Endodermal cell (in vitro differentiated cells): ENCODE results near the gene TRAPPC2. TPM values are rescaled to one million over a fixed set of nuclear protein-coding genes. Genes with fewer than 3 reads are reported as not detected.
"Not testable (repeated sequence)": the region's sequence is repeated elsewhere in the genome, so short reads cannot be mapped to it uniquely, and the experiment has no call there.

ENCODE experiments used
- DNase-seq: peaks from one replicate; pipeline ENCODE4 v3.0.0-alpha.2; 2017
- H3K27ac ChIP-seq: 2 replicates; pipeline ENCODE4 v1.5.1; 2013; ENCODE audit warnings: mild to moderate bottlenecking, low read depth, low read length, moderate library complexity
- H3K27me3 ChIP-seq: 2 replicates; pipeline ENCODE4 v1.6.1; 2013; ENCODE audit warnings: mild to moderate bottlenecking, low read length, moderate library complexity; ENCODE audit not compliant: insufficient read depth, control insufficient read depth, poor library complexity, severe bottlenecking
- H3K36me3 ChIP-seq: 2 replicates; pipeline ENCODE4 v1.7.0; 2013; ENCODE audit warnings: mild to moderate bottlenecking, low read length, moderate library complexity; ENCODE audit not compliant: control insufficient read depth, insufficient read depth
- H3K4me1 ChIP-seq: one replicate; pipeline ENCODE4 v1.7.0; 2013; ENCODE audit warnings: low read length; ENCODE audit not compliant: control insufficient read depth, insufficient read depth
- H3K4me3 ChIP-seq: 2 replicates; pipeline ENCODE4 v1.5.1; 2013; ENCODE audit warnings: mild to moderate bottlenecking, low read length, moderate library complexity
- H3K9ac ChIP-seq: 2 replicates; pipeline ENCODE4 v1.6.1; 2013; ENCODE audit warnings: mild to moderate bottlenecking, low read length, moderate library complexity; ENCODE audit not compliant: poor library complexity, severe bottlenecking; ENCODE audit errors: extremely low read depth
- H3K9me3 ChIP-seq: 2 replicates; pipeline ENCODE4 v1.6.1; 2013; ENCODE audit warnings: mild to moderate bottlenecking, low read length, moderate library complexity; ENCODE audit not compliant: control insufficient read depth
- H3K27ac Mint-ChIP-seq: 2 replicates; pipeline ENCODE4 v1.8.0; 2020; ENCODE audit warnings: mixed read lengths
- H3K27me3 Mint-ChIP-seq: 2 replicates; pipeline ENCODE4 v1.8.0; 2021; ENCODE audit warnings: mild to moderate bottlenecking, mixed read lengths; ENCODE audit not compliant: insufficient read depth
- H3K36me3 Mint-ChIP-seq: 2 replicates; pipeline ENCODE4 v1.8.0; 2020; ENCODE audit warnings: low read depth, mixed read lengths
- H3K4me1 Mint-ChIP-seq: 2 replicates; pipeline ENCODE4 v1.8.0; 2020; ENCODE audit warnings: mixed read lengths
- H3K4me3 Mint-ChIP-seq: 2 replicates; pipeline ENCODE4 v1.8.0; 2020; ENCODE audit warnings: mild to moderate bottlenecking, moderate library complexity, mixed read lengths
- H3K9me3 Mint-ChIP-seq: 2 replicates; pipeline ENCODE4 v1.8.0; 2020; ENCODE audit warnings: mild to moderate bottlenecking, mixed read lengths
- CTCF ChIP-seq: fragments of 200-600 bp; sonication (generic); conservative IDR thresholded peaks from 2 replicates; pipeline ENCODE4 v1.5.0; 2021; ENCODE audit warnings: antibody characterized with exemption, mild to moderate bottlenecking
- WGBS, 2 experiments: methylation state at CpG; one replicate each; pipeline versions ENCODE4 v1.1.5 to v1.1.7; 2013; ENCODE audit warnings: missing lambda C conversion rate in 2 of 2, mixed read lengths in 1 of 2; ENCODE audit not compliant: insufficient coverage in 1 of 2, insufficient read length in 1 of 2; 5-methylcytosine and 5-hydroxymethylcytosine counted together
- total RNA-seq, 2 donors: library from RNA; stranded (reverse); fragmentation: NEBNext Ultra II Directional in 1 of 2; extraction: Animal tissue kit (Norgen Biotek cat#: 25700) in 1 of 2; gene quantifications; 2 replicates in 1 of 2; 3 replicates in 1 of 2; pipeline ENCODE4 v1.2.1, GENCODE V29; 2021

The TRAPPC2 gene
- total RNA-seq, 2 donors from 2014 or later: 12.8 to 14.7 TPM

DNA sequence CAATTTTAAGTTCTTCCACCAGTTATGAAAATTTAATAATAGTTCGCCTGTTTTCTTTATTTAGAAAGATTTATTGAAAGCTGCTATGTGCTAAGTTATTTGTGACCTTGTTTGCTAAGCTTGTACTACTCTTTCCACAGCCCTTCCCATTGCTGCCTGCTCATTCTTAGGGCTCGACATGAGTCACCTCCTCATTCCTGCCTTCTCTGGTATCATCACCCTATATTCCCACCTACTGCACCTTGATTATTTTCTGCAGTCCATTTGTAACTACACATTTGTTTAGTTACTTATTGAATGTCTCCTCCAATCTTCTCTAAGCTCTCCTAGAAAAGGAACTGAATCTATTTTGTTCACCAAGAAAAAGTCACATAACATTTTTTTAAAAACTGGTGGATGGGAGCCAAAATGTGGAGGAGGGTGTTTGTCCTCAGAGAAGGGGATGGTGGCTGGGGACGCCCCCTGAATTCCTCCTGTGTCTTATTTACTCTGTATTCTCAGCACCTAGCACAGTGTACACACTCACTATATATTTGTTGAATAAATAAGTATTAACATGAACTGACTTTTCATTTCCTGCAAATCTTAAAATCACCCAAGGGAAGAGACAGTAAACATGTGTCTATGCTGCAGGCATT, 49.2 kb downstream of the TRAPPC2 start:
- H3K4me3 Mint-ChIP-seq: no peak overlapping the region
- H3K27ac Mint-ChIP-seq: no peak overlapping the region
- 75 to 76% methylated on average over 1 of the region's 3 CpGs for WGBS, 2 experiments
- no peaks in the 10 kb centered on the region for H3K36me3 Mint-ChIP-seq
- Histone ChIP-seq H3K36me3 (no peaks in the 10 kb centered on the region), H3K27me3 (peaks cover 17% of the 10 kb centered on the region), H3K4me1 (no peaks in the 10 kb centered on the region), H3K9me3 (no peaks in the 10 kb centered on the region), H3K9ac (no peak overlapping the region), H3K27ac (no peak overlapping the region), H3K4me3 (no peak overlapping the region)
- H3K4me1 Mint-ChIP-seq: peaks cover under 1% of the 10 kb centered on the region
- H3K27me3 Mint-ChIP-seq: peaks cover 18% of the 10 kb centered on the region
- no peak for TF ChIP-seq CTCF
- no peak for DNase-seq
- H3K9me3 Mint-ChIP-seq: peaks cover 47% of the 10 kb centered on the region

GRCh38 chrX:13684361-13684760, 50.1 kb downstream of the TRAPPC2 start:
- Histone ChIP-seq H3K27me3 (peaks cover 17% of the 10 kb centered on the region), H3K36me3 (no peaks in the 10 kb centered on the region), H3K4me3 (no peak overlapping the region), H3K4me1 (no peaks in the 10 kb centered on the region), H3K9me3 (no peaks in the 10 kb centered on the region), H3K9ac (no peak overlapping the region), H3K27ac (no peak overlapping the region)
- H3K27me3 Mint-ChIP-seq: peaks cover 18% of the 10 kb centered on the region
- TF ChIP-seq CTCF: no peak
- no peak overlapping the region for H3K4me3 Mint-ChIP-seq
- no peak for DNase-seq
- WGBS, 2 experiments: 97 to 100% methylated on average over 1 to 4 of the region's 4 CpGs
- H3K27ac Mint-ChIP-seq: no peak overlapping the region
- H3K36me3 Mint-ChIP-seq: no peaks in the 10 kb centered on the region
- H3K9me3 Mint-ChIP-seq: peaks cover 49% of the 10 kb centered on the region
- H3K4me1 Mint-ChIP-seq: no peaks in the 10 kb centered on the region

- Histone ChIP-seq H3K9me3 (no peaks in the 10 kb centered on the region), H3K9ac (no peak overlapping the region), H3K4me1 (no peaks in the 10 kb centered on the region), H3K27me3 (no peaks in the 10 kb centered on the region), H3K36me3 (no peaks in the 10 kb centered on the region), H3K4me3 (no peak overlapping the region), H3K27ac (no peak overlapping the region)
- TF ChIP-seq CTCF: no peak
- H3K36me3 Mint-ChIP-seq: no peaks in the 10 kb centered on the region
- H3K27me3 Mint-ChIP-seq: no peaks in the 10 kb centered on the region
- H3K4me3 Mint-ChIP-seq: no peak overlapping the region
- H3K4me1 Mint-ChIP-seq: no peaks in the 10 kb centered on the region
- 98% methylated on average over 4 of the region's 7 CpGs; no CpG with 5 or more reads in 1 of the 2 experiments for WGBS, 2 experiments
- H3K9me3 Mint-ChIP-seq: peaks cover 51% of the 10 kb centered on the region
- no peak for DNase-seq
- no peak overlapping the region for H3K27ac Mint-ChIP-seq
These were observed 52.8 kb downstream of the TRAPPC2 start for GRCh38 chrX:13681595-13681994.

- WGBS, 2 experiments: 93% methylated on average over 3 of the region's 4 CpGs; no CpG with 5 or more reads in 1 of the 2 experiments
These were observed 54.7 kb downstream of the TRAPPC2 start for GRCh38 chrX:13679700-13680099.

More at GRCh38 chrX:13679700-13680099, 54.7 kb downstream of the TRAPPC2 start:
- H3K4me3 Mint-ChIP-seq, H3K9me3 ChIP-seq, H3K27me3 ChIP-seq, H3K27ac Mint-ChIP-seq, DNase-seq, H3K36me3 Mint-ChIP-seq, H3K36me3 ChIP-seq, H3K4me3 ChIP-seq, H3K4me1 ChIP-seq, H3K9ac ChIP-seq, H3K4me1 Mint-ChIP-seq, H3K27me3 Mint-ChIP-seq, H3K27ac ChIP-seq: not testable (repeated sequence)
- peaks cover 55% of the 10 kb centered on the region for H3K9me3 Mint-ChIP-seq
